HCT116 (cell line): ENCODE measurements around the gene C1QL4. TPM values are rescaled to one million over a fixed set of nuclear protein-coding genes. Genes with fewer than 3 reads are reported as not detected.
"Not testable (repeated sequence)": the region's sequence is repeated elsewhere in the genome, so short reads cannot be mapped to it uniquely, and the experiment has no call there.

ENCODE experiments used
- ATAC-seq: fragments of 200-7000 bp; cut with Tn5 transposase; 2 replicates; pipeline ENCODE4 v1.9.1; 2020; ENCODE audit warnings: mild to moderate bottlenecking, moderate library complexity
- BruUV-seq: library from RNA; stranded (reverse); fragments of 400-500 nt; replicated peaks from 2 replicates; lab custom pipeline; 2021; lab: Mats Ljungman, UMichigan
- CTCF ChIA-PET: fragments of 300-600 bp; sonication (Branson Sonifier 250); formaldehyde crosslinking; loops from one replicate; lab custom pipeline; 2021; ENCODE audit warnings: antibody characterized with exemption; lab: Charles Lee
- POLR2A ChIA-PET: fragments of 300-600, 350-600 bp; sonication (Branson Sonifier 250); formaldehyde crosslinking; loops from one replicate; lab custom pipeline; 2021; ENCODE audit warnings: antibody characterized with exemption; lab: Charles Lee
- RAD21 ChIA-PET, 2 experiments: fragments of 300-600 bp; sonication (Branson Sonifier 250); formaldehyde crosslinking; loops; one replicate each; lab custom pipeline; 2023; ENCODE audit warnings: low total read pairs in 2 of 2; ENCODE audit not compliant: uncharacterized antibody in 2 of 2, unreplicated experiment in 2 of 2, low non-redundant PET in 1 of 2; lab: Charles Lee
- DNase-seq: peaks from one replicate; pipeline ENCODE4 v3.0.0-alpha.2; 2010; ENCODE audit warnings: low read depth, low spot score
- H2AFZ ChIP-seq: fragments of 200-600 bp; shearing (Covaris generic), sonication (generic); 2 replicates; pipeline ENCODE4 v1.6.1; 2017; ENCODE audit warnings: low read depth, mixed run types, mixed read lengths, antibody characterized with exemption, low read length; ENCODE audit not compliant: poor library complexity, severe bottlenecking
- H3K27ac ChIP-seq: 2 replicates; pipeline ENCODE4 v1.5.1; 2012; ENCODE audit warnings: low read depth, low read length
- H3K27me3 ChIP-seq: fragments of 200-600 bp; sonication (generic); 2 replicates; pipeline ENCODE4 v1.6.1; 2016; ENCODE audit warnings: mixed run types, low read length, mixed read lengths; ENCODE audit not compliant: insufficient read depth
- H3K36me3 ChIP-seq, 2 experiments: fragments of 200-500 bp in 1 of 2; fragments of 200-600 bp in 1 of 2; sonication (Bioruptor generic) in 1 of 2; sonication (generic) in 1 of 2; 2 replicates each; pipeline versions ENCODE4 v1.5.1 to v1.6.1; 2014 to 2016; ENCODE audit warnings: low read length in 2 of 2, inconsistent platforms in 1 of 2, mixed read lengths in 1 of 2, mixed run types in 1 of 2; ENCODE audit not compliant: insufficient read depth in 2 of 2, control insufficient read depth in 1 of 2
- H3K4me1 ChIP-seq, 2 experiments: fragments of 200-600 bp in 1 of 2; sonication (generic) in 1 of 2; 2 replicates each; pipeline versions ENCODE4 v1.5.1 to v1.6.1; 2012 to 2017; ENCODE audit warnings: low read length in 2 of 2, inconsistent platforms in 1 of 2, mild to moderate bottlenecking in 1 of 2, mixed read lengths in 1 of 2, mixed run types in 1 of 2, moderate library complexity in 1 of 2; ENCODE audit not compliant: insufficient read depth in 2 of 2, control insufficient read depth in 1 of 2
- H3K4me2 ChIP-seq: fragments of 200-600 bp; sonication (generic); 2 replicates; pipeline ENCODE4 v1.6.1; 2017; ENCODE audit warnings: mixed run types, low read length, mixed read lengths
- H3K4me3 ChIP-seq, 2 experiments: fragments of 200-600 bp in 1 of 2; sonication (generic) in 1 of 2; replicated peaks in 1 of 2; 2 replicates each; pipeline ENCODE4 v1.5.1; 2011 to 2016; ENCODE audit warnings: low read length in 2 of 2, control low read depth in 1 of 2, low read depth in 1 of 2, mild to moderate bottlenecking in 1 of 2, mixed read lengths in 1 of 2, mixed run types in 1 of 2
- H3K79me2 ChIP-seq: fragments of 200-600 bp; sonication (generic); 2 replicates; pipeline ENCODE4 v1.6.1; 2017; ENCODE audit warnings: mild to moderate bottlenecking, mixed run types, low read length, moderate library complexity, mixed read lengths; ENCODE audit not compliant: insufficient read depth
- H3K9ac ChIP-seq: fragments of 200-600 bp; sonication (generic); 2 replicates; pipeline ENCODE4 v1.6.1; 2016; ENCODE audit warnings: low read length, mixed read lengths
- H3K9me2 ChIP-seq: fragments of 200-600 bp; sonication (generic), shearing (Covaris generic); 2 replicates; pipeline ENCODE4 v1.6.1; 2017; ENCODE audit warnings: mixed run types, mild to moderate bottlenecking, moderate library complexity; ENCODE audit not compliant: insufficient read depth
- H3K9me3 ChIP-seq, 2 experiments: fragments of 200-500 bp in 1 of 2; fragments of 200-600 bp in 1 of 2; sonication (Bioruptor generic) in 1 of 2; sonication (generic) in 1 of 2; 2 replicates each; pipeline ENCODE4 v1.6.1; 2014 to 2017; ENCODE audit warnings: low read length in 2 of 2, mixed read lengths in 2 of 2, inconsistent platforms in 1 of 2, low read depth in 1 of 2, mild to moderate bottlenecking in 1 of 2, mixed run types in 1 of 2, moderate library complexity in 1 of 2; ENCODE audit not compliant: control insufficient read depth in 1 of 2, insufficient read depth in 1 of 2
- H4K20me1 ChIP-seq: fragments of 200-600 bp; sonication (generic), shearing (Covaris generic); 2 replicates; pipeline ENCODE4 v1.6.1; 2017; ENCODE audit warnings: mixed run types, mild to moderate bottlenecking, moderate library complexity; ENCODE audit not compliant: insufficient read depth
- EZH2 ChIP-seq: fragments of 200-600 bp; sonication (generic); IDR thresholded peaks from 2 replicates; pipeline ENCODE4 v1.6.1; 2017; ENCODE audit warnings: antibody characterized with exemption, mixed run types
- FOSL1 ChIP-seq: IDR thresholded peaks from 2 replicates; pipeline ENCODE4 v1.6.1; 2012; ENCODE audit warnings: low read depth
- JUND ChIP-seq: IDR thresholded peaks from 2 replicates; pipeline ENCODE4 v1.6.1; 2012
- POLR2A ChIP-seq: IDR thresholded peaks from 2 replicates; pipeline ENCODE4 v1.7.0; 2011; ENCODE audit warnings: borderline replicate concordance; ENCODE audit not compliant: insufficient read depth, insufficient read length; ENCODE audit errors: extremely low read depth
- SP1 ChIP-seq: IDR thresholded peaks from 2 replicates; pipeline ENCODE4 v1.6.1; 2012; ENCODE audit warnings: low read depth
- SRF ChIP-seq: IDR thresholded peaks from 2 replicates; pipeline ENCODE4 v1.6.1; 2012; ENCODE audit warnings: low read depth
- TCF7L2 ChIP-seq: IDR thresholded peaks from 2 replicates; pipeline ENCODE4 v1.7.0; 2011; ENCODE audit warnings: borderline replicate concordance, inconsistent platforms; ENCODE audit not compliant: insufficient read depth, insufficient read length; ENCODE audit errors: extremely low read depth
- ZBTB33 ChIP-seq: IDR thresholded peaks from 2 replicates; pipeline ENCODE4 v1.6.1; 2011; ENCODE audit warnings: mild to moderate bottlenecking, low read length, moderate library complexity; ENCODE audit not compliant: insufficient replicate concordance; ENCODE audit errors: extremely low read depth
- ZNF274 ChIP-seq: fragments of 200-500 bp; sonication (Bioruptor generic); IDR thresholded peaks from 2 replicates; pipeline ENCODE4 v1.6.1; 2014; ENCODE audit warnings: mild to moderate bottlenecking, low read depth, low read length, inconsistent platforms
- intact Hi-C: fragments of 100-400 bp; cut with micrococcal nuclease; formaldehyde crosslinking; loops from 2 replicates; pipeline ENCODE4 v1.10.0; 2022
- total RNA-seq: library from RNA; stranded (reverse); gene quantifications from one replicate; pipeline ENCODE4 v1.2.1, GENCODE V29; 2021; ENCODE audit not compliant: unreplicated experiment

C1QL4 gene
- total RNA-seq, 1 experiment from 2014 or later, result 8.1 TPM

- no peak overlapping the region for H3K4me2 ChIP-seq
- RAD21 ChIA-PET, result no interaction called here
- H3K36me3 ChIP-seq, result peaks cover 2 to 14% of the 10 kb centered on the region in 2 experiments; a peak in 2 of 4 replicates
- H3K79me2 ChIP-seq, result no peaks in the 10 kb centered on the region
- H3K27me3 ChIP-seq, result no peaks in the 10 kb centered on the region
- H3K9ac ChIP-seq, result no peak overlapping the region
- no TSS peak for BruUV-seq
- H3K27ac ChIP-seq, result no peak overlapping the region
- H2AFZ ChIP-seq, result no peak overlapping the region
- POLR2A ChIA-PET, result interaction anchor here (1.3 to 1.4 kb wide), 2 partner anchors 9 to 12 kb away, joined by 3 to 5 read pairs; partner anchors contain the start of gene TROAP
- intact Hi-C loops, result no loop called here
- H3K4me3 ChIP-seq, result no peak overlapping the region
- no peaks in the 10 kb centered on the region for H3K9me2 ChIP-seq
- peaks cover 7 to 35% of the 10 kb centered on the region in 2 experiments for H3K4me1 ChIP-seq
- ATAC-seq (no peak), DNase-seq (no peak)
- no peaks in the 10 kb centered on the region for H3K9me3 ChIP-seq
- no peaks in the 10 kb centered on the region for H4K20me1 ChIP-seq
- no peak for TF ChIP-seq ZNF274
- no peak for TF ChIP-seq FOSL1
- no peak for TF ChIP-seq TCF7L2
- TF ChIP-seq JUND, result no peak
- TF ChIP-seq SP1, result no peak
- no peak for TF ChIP-seq ZBTB33
- TF ChIP-seq SRF, result no peak
- no peak for TF ChIP-seq EZH2
- TF ChIP-seq POLR2A, result no peak
- CTCF ChIA-PET, result interaction anchor here (1.2 to 3.5 kb wide), 2 partner anchors 8 to 11 kb away, joined by 3 to 45 read pairs; partner anchors contain the start of gene TROAP
Measured at GRCh38 chr12:49334226-49334625, 2.8 kb downstream of the C1QL4 start.

- ATAC-seq, DNase-seq, H3K9me3 ChIP-seq, H3K27me3 ChIP-seq, RAD21 ChIA-PET, H2AFZ ChIP-seq, H3K27ac ChIP-seq, H3K4me2 ChIP-seq, H4K20me1 ChIP-seq, intact Hi-C loops, H3K4me3 ChIP-seq, H3K9me2 ChIP-seq, BruUV-seq, H3K79me2 ChIP-seq, H3K9ac ChIP-seq: not testable (repeated sequence)
- ChIA-PET CTCF (interaction anchor here (2.8 to 3.5 kb wide), 2 partner anchors 8 to 181 kb away, joined by 29 to 45 read pairs; no protein-coding TSS in a partner anchor), POLR2A (interaction anchor here (1.0 to 1.3 kb wide), 2 partner anchors 10 to 37 kb away, joined by 3 to 5 read pairs; no protein-coding TSS in a partner anchor)
- Histone ChIP-seq H3K36me3 (peaks cover 2 to 14% of the 10 kb centered on the region in 2 experiments; a peak in 2 of 4 replicates), H3K4me1 (peaks cover 5 to 30% of the 10 kb centered on the region in 2 experiments; a peak in 3 of 4 replicates)
Measured at GRCh38 chr12:49333778-49334177, 3.2 kb downstream of the C1QL4 start.
